SHP77 treated with DMSO at 0.1 percent for 48 hours (cell line): Measurements from ENCODE around the gene CASKIN1.

ENCODE experiments used
- DNase-seq: peaks from one replicate; lab custom pipeline; 2025; lab: John Stamatoyannopoulos, UW

CASKIN1 gene

DNA sequence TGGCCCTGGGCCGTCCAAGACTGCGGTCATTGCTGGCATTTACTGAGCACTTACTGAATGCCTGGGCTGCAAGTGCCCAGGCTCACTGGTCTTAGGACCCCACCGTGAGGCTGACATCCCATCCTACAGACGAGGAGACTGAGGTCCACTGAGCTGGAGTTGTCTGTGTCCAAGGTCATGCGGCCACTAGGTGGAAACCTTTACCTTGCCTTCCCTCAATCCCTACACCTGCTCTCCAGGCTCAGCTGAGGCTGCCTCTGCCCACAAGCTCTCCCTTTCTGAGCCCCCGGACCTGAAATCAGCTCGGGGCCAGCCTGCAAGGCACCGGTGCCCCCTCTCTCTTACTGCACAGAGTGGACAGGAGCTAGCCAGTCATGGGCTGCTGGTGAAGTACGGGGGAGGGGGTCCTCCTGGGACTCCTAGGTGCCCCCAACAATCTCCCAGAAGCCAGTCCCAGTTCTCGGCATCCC lies 1.5 kb downstream of the CASKIN1 start:
- DNase-seq, result peak; percentile 37

DNA sequence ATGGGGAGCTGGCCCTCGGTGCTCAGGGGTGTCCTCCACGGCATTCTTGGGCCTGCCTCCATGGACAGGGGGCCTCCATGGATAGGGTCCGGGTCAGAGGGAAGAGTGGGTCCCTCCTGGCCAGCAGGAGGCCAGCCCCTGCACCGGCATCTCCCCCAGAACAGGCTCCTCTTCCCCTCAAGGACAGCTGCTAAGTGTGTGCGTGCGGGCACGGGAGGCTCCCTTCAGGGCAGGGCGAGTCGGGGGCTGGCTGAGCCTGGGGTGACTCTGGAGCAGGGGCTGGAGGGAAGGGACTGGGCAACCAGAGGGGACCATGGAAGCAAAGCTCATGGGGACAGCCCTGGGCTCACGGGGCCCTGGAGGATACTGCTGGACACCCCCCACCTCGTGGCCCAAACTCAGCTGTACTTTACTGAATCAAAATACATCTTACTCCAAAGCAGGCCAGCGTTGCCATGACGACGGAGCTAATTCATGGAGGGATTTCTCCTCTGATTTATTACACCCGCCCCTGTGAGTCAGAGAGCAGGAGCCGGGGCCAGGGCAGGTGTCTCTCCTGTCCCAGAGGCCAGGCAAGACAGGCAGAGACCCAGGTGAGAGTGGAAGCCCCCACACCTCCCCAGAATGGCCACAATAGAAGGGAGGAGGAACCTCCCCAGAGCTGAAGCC lies 2.1 kb downstream of the CASKIN1 start:
- no peak for DNase-seq

DNA sequence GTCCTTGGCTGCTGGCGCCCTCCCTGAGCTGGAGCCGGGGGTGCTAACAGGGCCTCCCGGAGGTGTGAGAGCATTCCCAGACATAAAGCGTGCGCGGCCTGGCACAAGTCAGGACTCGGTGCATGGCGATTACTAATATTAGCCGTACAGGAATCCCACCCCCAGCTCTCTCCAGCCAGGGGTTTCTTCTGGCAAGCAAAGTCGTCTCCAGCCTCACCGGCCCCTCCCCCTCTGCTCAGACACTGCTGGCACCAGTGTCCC lies 5.0 kb downstream of the CASKIN1 start:
- DNase-seq, result no peak

DNA sequence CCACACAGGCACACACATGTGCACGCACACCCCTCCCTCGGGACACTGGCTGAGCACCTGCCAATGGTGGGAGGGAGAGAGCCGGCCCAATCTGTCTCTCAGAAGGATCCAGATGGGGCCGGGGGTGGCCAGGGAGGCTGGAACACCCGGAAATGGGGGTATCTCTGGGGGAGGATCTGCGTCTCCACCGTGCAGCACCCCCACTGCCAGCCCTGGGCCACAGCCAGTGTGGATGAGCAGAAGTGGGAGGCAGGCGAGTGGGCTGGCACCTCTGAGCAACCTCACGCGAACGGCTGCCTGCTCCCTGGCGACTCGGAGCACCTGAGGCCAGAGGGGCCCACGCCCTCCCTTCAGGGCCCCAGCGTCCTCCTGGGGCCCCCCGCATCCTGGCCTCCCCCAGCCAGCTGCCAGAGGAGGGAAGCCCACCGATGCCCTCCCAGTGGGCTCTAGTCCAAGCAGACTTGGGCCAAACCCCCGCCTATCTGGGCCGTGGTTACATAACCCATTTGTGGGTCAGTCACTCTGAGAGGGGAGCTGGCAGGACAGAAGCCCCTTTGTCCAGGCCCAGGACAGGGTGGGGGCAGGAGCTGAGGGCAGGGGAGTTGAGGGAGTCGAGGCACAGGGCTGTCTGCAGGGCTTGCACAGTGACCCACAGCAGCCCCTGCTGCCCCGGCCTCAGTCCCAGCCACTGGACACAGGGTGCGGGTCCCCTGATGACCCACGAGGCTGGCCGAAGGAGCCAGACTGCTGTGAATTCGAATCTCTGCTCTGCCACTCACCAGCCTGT lies 5.6 kb downstream of the CASKIN1 start:
- no peak for DNase-seq

DNA sequence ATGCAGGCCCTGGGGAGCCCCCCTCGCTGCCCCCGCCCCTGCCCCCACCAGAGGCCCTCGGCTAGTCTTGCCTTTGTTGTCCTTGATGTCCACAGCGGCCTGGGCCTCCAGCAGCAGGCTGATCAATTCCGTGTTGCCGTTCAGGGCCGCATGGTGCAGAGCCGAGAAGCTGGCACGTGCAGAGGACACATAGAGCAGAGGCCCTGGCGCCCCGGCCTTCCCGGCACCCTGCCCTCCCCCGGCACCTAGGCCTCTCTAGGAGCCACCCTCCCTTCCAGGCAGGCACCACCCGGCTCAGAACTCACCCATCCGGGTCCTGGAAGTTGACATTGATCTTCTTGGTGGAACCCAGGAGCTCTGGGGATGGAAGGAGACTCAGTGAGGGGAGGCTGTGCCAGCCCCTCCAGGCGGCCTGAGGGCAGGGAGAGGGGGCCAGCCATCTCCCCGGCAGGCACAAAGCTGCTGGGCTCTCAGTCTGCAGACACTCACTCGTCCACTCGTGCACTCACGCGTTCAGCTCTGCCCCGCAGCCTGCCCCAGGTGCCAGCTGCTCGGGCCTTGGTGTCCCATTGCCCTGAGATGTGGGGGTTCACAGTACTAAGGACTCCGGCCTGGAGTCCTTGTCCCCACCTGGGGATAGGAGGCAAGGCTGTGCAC lies 6.3 kb downstream of the CASKIN1 start:
- no peak for DNase-seq

DNA sequence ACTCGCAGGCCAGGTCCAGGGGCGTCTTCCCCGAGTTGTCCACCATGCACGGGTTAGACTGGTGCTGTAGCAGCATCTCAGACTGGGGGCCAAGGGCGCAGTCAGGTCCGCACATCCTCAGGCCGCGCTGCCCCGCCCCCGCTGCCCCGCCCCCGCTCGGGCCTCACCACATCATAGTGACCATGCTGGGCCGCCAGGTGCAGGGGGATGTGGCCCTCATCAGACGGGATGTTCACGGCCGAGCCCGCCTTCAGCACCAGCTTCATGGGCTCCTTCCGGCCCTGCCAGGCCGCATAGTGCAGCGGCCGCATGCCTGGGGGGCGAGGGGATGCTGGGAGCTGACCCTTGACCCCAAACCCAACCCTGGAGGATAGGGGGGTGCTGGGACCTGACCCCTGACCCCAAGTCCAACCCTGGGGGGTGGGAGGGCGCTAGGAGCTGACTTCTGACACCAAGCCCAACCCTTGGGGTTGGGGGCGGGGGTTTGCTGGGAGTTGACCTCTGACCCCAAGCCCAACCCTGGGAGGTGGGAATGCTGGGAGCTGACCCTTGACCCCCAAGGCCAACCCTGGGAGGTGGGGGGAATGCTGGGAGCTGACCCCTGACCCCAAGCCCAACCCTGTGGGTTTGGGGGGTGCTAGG lies 7.0 kb downstream of the CASKIN1 start:
- no peak for DNase-seq

DNA sequence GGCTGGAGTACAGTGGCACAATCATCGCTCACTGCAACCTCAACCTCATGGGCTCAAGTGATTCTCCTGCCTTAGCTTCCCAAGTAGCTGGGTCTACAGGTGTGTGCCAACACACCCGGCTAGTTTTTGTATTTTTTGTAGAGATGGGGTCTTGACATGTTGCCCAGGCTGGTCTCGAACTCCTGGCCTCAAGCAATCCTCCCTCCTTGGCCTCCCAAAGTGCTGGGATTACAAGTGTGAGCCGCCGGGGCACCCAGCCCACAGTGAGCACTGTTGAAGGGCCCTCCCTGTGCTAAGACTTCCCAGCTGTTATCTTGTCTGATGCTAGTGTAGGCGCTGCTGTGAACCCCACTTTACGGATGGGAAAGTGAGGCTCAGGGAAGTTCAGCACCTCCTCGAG lies 8.0 kb downstream of the CASKIN1 start:
- no peak for DNase-seq

DNA sequence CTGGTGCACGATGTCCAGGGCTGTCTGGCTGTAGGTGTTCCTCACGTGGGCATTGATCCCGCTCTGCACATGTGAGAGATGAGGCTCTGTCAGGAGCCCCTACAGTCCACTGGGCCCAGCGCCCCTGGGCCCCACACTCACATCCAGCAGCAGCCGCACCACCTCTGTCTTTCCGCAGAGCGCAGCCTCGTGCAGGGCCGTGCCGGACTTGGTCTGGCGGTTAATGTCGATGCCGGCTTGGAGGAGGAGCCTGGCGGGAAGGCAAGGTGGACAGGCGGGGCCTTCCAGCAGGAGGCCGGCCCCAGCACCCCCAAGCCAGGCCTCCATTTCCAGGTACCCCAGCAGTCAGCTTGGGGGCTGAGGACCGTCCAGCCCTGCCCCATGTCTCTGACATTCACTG lies 9.2 kb downstream of the CASKIN1 start:
- no peak for DNase-seq

DNA sequence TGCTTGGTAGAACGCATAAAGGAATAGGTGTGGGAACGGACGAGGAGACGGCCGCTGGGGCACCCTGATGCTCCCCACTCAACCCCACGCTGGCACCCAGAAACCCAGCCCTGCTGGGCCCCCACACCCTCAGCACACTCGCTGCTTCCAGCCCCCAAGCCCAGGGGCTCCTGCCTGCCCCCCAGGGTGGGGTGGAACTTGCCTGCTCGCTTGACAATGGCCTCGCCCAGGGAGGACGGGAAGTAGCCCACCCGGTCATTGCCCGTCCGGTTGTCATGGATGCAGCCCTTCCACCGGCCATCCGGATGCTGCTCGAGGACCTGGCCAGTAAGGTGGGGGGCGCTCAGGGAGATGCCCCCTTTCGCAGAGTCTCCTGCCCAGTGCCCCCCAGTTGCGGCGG lies 9.9 kb downstream of the CASKIN1 start:
- DNase-seq, result no peak

DNA sequence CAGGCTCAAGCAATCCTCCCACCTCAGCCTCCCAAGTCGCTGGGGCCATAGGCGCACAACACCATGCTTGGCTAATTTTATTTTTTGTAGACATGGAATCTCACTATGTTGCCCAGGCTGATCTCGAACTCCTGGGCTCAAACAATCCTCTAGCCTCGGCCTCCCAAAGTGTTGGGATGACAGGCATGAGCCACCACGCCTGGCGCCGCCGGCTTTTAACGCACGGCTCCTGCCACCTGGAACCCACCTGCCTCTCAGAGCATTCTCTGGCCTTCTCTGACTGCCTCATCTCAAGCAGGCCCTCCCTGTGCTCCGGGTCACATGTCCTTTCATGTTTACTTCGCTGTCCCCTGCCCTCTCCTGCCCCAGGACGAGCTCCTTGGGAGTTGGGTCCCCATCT lies 10.3 kb downstream of the CASKIN1 start:
- no peak for DNase-seq

DNA sequence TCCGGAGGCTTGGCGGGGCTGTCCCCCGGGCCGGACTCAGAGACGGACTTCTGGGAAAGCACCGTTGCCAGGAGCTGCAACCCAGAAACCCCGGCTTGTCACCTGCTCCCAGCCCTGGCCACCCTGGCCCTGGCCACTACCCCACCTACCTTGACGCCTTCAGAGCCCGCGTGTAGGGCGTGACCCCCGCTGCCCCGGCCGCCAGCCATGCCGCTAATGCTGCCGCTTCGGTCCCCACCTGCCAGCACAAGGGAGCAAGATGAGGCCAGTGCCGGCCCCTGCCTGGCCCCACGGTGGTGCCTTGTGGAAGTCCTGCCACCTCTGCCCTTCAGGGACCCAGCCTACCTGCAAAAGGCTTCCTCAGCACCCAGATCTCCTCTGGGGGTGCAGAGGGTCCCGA lies 11.4 kb downstream of the CASKIN1 start:
- DNase-seq, result no peak

DNA sequence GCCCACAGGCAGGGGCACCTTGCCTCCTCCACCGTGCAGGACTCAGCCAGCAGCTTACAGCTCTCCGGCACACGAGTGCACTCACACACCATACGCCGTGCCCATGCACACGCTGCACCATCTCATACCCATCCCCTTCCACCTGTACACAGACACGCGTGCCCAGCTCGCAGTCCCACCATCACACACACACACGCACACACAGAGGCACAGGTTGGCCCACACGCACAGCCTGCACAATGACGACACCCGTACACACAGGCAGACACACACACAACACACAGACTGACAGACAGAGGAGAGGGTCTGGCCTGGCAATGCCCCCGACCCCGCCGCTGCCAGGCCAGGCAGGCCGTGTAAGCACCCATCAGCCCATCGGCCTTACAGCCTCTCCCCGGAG lies 12.1 kb downstream of the CASKIN1 start:
- no peak for DNase-seq

DNA sequence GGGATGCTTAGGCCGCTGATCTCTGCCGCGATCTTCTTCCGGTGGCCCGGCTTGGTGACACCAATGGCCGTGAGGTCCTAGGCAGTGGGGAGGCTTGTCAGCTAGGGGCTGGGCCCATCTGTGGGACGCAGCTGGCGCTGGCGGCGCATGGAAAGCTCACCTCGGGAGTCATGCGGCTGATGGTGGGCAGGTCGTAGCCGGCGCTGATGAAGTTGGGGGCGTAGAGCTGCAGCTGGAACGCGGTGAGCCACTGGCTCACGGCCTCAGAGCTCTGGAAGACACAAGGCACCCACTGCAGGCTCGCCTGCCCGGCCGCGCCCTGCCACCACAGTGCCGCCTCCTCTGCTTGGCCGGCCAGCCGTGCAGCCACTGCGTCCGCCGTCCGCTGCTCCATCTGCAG lies 12.7 kb downstream of the CASKIN1 start:
- DNase-seq, result no peak

DNA sequence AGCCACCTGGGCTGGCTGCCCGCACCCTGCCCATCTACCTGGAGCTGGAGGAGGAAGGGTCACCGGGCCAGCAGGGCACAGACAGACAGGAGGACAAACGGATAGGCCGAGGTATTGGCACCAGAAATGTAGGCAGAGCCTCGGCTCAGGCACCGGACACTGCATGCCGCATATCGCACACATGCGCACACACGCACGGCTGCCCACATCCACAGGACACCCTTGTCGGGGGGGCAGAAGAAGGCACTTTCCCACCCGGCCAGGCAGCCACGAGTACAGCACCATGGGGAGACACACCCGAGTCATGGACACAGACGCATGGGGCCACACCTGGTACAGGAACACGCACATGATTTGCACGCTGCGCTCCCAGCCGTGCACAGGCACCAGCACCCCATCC lies 14.5 kb downstream of the CASKIN1 start:
- DNase-seq, result no peak

DNA sequence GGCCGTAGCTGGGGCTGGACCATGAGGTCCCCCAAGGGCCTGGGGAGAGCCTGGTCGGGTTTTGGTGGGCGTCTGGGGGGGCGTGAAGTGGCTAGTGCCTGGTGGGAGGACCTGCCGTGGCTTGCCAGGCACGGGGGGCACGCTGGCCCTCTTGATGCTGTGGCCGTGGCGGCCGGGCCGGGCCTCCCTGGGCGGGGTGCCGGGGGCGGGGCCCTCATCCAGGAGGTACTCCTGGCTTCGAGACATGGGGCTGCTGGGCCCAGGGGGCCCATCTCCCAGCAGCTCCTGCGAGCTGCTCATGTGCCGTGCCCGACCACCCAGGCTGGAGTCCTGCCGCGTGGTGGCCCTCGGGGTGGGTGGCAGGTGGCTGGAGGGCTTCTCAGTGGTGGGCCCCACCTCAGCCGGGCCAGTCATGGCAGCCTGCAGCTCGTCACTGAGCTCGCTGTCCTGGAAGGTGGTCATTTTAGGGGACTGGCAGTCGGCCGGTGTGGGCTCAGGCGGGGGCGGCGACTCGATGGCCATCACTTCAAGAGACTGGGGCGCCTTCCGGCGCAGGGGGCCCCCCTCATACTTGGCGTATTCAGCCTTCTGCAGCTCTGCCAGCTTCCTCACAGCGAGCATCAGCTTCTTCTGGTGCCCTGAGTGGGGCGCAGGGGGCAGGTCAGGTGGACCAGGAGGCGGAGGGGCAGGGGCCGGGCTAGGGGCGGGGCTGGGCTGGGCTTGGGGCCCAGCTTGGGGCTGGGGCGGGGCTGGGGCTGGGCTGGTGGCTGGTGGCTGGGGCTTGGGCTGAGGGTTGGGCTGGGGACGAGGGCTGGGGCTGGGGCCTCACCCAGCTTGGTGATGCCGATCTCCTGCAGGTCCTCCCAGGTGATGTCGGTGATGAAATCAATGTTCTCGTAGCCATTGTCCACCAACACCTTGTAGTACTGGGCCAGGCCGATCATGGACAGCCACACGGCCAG lies 15.2 kb downstream of the CASKIN1 start:
- DNase-seq, result no peak

DNA sequence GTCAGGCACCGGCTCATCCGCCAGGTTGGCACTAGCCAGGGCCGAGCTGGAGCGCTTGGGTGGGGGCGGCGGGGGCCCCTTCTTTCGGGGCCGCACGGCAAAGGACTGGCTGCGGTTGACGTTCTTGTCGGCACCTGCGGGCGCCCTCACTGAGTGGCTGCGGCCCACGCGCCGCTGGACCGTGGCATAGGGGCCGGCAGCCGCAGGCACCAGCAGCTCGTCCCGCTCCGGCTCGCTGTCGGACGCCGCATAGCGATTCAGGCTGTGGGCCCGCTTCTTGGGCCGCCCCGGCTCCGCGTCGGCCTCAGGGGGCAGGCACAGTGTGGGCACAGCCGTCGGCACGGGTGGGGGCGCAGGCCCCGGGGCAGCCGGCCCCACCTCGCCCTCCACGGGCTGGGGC lies 15.9 kb downstream of the CASKIN1 start:
- no peak for DNase-seq

DNA sequence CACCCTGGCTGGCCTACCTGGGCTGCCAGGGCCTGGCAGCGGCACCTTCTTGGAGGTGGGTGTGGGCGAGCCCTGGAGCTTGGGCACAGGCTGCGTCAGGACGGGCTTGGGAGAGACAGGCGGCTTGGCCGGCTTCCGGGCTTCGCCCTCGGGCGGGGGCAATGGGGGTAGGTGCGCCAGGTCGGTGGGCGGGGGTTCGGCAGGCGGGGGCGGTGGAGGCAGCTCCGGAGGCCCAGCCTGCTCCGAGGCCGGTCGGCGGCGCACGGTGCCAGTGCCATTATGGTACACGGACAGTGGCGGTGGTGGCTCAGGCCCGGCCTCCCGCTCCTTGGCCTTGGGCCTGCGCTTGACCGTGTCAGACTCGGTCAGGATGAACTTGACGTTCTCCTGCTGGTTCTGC lies 16.8 kb downstream of the CASKIN1 start:
- no peak for DNase-seq

DNA sequence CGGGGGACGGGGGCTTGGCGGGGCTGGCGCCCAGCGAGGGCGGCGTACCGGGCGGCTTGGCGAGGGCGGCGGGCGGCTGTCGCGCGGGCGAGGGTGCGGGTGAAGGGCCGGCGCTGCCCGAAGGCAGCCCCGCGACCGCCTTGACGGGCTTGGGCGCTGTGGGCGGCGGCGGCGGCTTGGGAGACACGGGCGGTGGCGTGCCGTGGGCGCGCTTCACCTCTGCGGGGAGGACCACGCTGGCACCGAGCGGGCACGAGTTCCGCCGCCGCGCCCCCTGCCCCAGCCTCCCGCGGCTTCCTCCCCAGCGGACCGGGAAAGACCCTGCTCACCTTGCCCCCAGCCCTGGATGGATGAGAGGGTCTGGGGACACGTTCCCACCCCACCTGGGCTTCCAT lies 17.3 kb downstream of the CASKIN1 start:
- no peak for DNase-seq

DNA sequence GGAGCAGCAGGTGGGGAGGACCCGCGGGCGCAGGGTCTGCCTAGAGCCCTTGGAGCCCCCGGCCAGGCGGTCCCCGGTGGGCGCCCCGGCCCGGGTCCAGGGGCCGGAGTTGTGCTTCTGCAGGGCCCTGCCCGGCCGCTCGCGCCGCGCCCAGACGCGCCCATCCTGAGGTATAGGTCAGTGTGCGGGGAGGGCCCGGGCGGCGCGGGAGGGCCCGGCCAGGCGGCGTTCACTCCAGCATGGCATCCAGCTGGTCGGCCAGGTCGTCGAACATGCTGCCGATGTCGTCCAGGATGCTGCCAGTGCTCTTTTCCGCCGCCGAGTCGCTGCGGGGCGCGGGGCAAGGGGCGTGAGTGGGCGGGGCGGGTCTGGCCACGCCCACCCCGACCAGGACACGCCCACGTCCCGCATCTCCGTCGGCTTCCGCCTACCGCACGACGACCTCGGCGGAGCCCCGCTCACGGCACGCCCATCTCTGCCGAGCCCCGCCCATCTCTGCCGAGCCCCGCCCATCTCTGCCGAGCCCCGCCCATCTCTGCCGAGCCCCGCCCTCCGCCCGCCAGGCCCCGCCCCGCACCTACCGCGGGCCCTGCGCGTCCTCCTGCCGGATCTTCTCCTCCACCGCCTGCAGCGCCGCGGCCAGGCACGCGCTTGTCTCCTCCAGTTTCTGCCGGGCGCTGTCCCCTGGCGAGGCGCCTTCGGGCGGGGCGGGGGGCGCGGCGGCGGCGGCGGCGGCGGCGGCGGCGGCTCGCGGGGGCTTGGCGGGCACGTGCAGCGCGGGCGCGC lies 17.9 kb downstream of the CASKIN1 start:
- no peak for DNase-seq

DNA sequence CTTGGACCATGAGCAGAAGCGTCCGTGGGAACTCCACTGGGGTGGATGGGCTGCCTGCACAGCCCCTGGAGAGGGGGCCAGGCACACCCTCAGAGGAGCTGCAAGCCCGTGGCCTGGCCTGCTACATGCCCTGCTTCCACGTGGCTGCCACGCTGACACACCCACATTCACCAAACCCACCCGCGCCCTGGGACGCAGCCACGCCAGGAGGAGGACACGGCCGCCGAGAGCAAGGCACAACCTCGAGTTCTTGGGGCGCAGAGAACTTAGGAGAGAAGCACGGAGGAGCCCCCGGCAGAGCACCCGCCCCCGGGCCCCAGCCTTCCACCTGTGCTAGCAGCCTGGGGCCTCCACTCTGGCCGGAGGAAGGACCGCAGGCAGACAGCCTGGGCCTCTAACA lies 18.8 kb downstream of the CASKIN1 start:
- no peak for DNase-seq

DNA sequence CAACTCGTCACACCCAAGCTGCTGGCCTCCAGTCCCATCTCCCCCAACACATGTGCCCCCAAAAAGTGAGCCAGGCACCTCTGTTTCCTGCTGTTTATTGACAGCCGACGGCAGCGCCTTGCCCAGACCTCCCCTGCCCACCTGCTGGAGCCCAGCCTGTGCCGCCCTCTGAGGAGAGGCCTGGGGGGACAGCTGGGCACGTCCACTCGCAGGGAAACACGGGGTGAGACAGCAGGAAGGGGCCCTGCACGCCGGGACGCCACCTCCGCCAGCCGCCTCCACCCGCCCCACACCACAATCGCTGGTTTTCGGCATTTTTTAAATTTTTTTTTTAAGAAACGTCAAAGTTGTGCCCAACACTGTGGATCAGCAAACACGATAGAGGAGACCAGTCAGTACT lies 19.3 kb downstream of the CASKIN1 start:
- DNase-seq, result no peak
